Measurements from ENCODE around the gene ID2. TPM values are rescaled to one million over a fixed set of nuclear protein-coding genes. Genes with fewer than 3 reads are reported as not detected.

ID2 gene
- total RNA-seq, 1 experiment from 2014 or later: 112 TPM

GRCh38 chr2:8666581-8666980, 15.3 kb upstream of the ID2 start:
- BruUV-seq (replicated peaks): no TSS peak
- RAD21 ChIA-PET (ENCODE audit: low non-redundant PET in 1 of 2, low total read pairs in 2 of 2, uncharacterized antibody in 2 of 2, unreplicated experiment in 2 of 2): no interaction called here

More at GRCh38 chr2:8666581-8666980, 15.3 kb upstream of the ID2 start:
- Histone ChIP-seq H3K79me2 (ENCODE audit: insufficient read depth, low read length) (no peaks in the 10 kb centered on the region), H3K9me2 (ENCODE audit: insufficient read depth) (no peaks in the 10 kb centered on the region), H3K27me3 (ENCODE audit: insufficient read depth, low read length) (no peaks in the 10 kb centered on the region), H2AFZ (ENCODE audit: low read depth, low read length, poor library complexity, severe bottlenecking) (no peak overlapping the region), H4K20me1 (ENCODE audit: insufficient read depth) (no peaks in the 10 kb centered on the region), H3K27ac (ENCODE audit: low read depth, low read length) (no peak overlapping the region), H3K9me3 (ENCODE audit: control insufficient read depth in 1 of 2, insufficient read depth in 1 of 2, low read depth in 1 of 2, low read length in 2 of 2) (0 out of 4 replicates have a peak, but pooled peaks cover 0 to 3% of the 10 kb centered on the region in 2 experiments), H3K9ac (ENCODE audit: low read length) (no peak overlapping the region), H3K36me3 (ENCODE audit: control insufficient read depth in 1 of 2, insufficient read depth in 2 of 2, low read length in 2 of 2) (no peaks in the 10 kb centered on the region), H3K4me3 (replicated peaks in 1 of 2; ENCODE audit: low read depth in 1 of 2, low read length in 2 of 2) (no peak overlapping the region), H3K4me1 (ENCODE audit: control insufficient read depth in 1 of 2, insufficient read depth in 2 of 2, low read length in 2 of 2) (peaks cover 10 to 22% of the 10 kb centered on the region in 2 experiments), H3K4me2 (ENCODE audit: low read length) (no peak overlapping the region)
- DNase-seq (ENCODE audit: low read depth, low spot score) (no peak), ATAC-seq (no peak)
- ChIA-PET CTCF (no interaction called here), POLR2A (no interaction called here)
- TF ChIP-seq SRF (IDR thresholded peaks at IDR 0.05; ENCODE audit: low read depth) (no peak), RAD21 (IDR thresholded peaks at IDR 0.05; ENCODE audit: low read depth) (no peak), POLR2A (IDR thresholded peaks at IDR 0.05; ENCODE audit: borderline replicate concordance, extremely low read depth, insufficient read depth, insufficient read length) (no peak), EZH2phosphoT487 (IDR thresholded peaks at IDR 0.05; ENCODE audit: borderline replicate concordance) (no peak), FOSL1 (IDR thresholded peaks at IDR 0.05; ENCODE audit: low read depth) (no peak), YY1 (IDR thresholded peaks at IDR 0.05; ENCODE audit: extremely low read depth, insufficient replicate concordance, low read depth, low read length) (no peak), SIN3A (IDR thresholded peaks at IDR 0.05; ENCODE audit: low read depth) (no peak), ATF3 (IDR thresholded peaks at IDR 0.05) (no peak), ZBTB33 (IDR thresholded peaks at IDR 0.05; ENCODE audit: extremely low read depth, insufficient replicate concordance, low read length) (no peak), JUND (IDR thresholded peaks at IDR 0.05) (no peak), SP1 (IDR thresholded peaks at IDR 0.05; ENCODE audit: low read depth) (no peak), CEBPB (IDR thresholded peaks at IDR 0.05; ENCODE audit: low read depth) (no peak), EZH2 (IDR thresholded peaks at IDR 0.05) (no peak)
- intact Hi-C loops (cut with micrococcal nuclease): no loop called here
